GM12878 (cell line): ENCODE measurements around the gene CDK17. TPM values are rescaled to one million over a fixed set of nuclear protein-coding genes. Genes with fewer than 3 reads are reported as not detected.
A peak's percentile ranks its signal among the peaks of the same experiment; 100 is the strongest.

ENCODE experiments used
- ATAC-seq: fragments of 200-7000 bp; cut with Tn5 transposase; 3 replicates; pipeline ENCODE4 v1.9.1; 2020; ENCODE audit warnings: mild to moderate bottlenecking, moderate library complexity
- BruUV-seq: library from RNA; stranded (reverse); fragments of 400-500 nt; replicated peaks from 2 replicates; lab custom pipeline; 2021; lab: Mats Ljungman, UMichigan
- CTCF ChIA-PET: fragments of 300-600 bp; sonication (Branson Sonifier 250); formaldehyde crosslinking; extraction: SDS; loops from one replicate; lab custom pipeline; 2021; ENCODE audit warnings: inconsistent platforms; lab: Yijun Ruan, JAX
- POLR2A ChIA-PET: fragments of 350-600 bp; formaldehyde crosslinking; extraction: SDS; loops from one replicate; lab custom pipeline; 2021; ENCODE audit warnings: inconsistent platforms; lab: Charles Lee
- RAD21 ChIA-PET: fragments of 300-600 bp; sonication (Branson Sonifier 250); formaldehyde crosslinking; loops from one replicate; lab custom pipeline; 2023; ENCODE audit warnings: antibody characterized with exemption; ENCODE audit not compliant: unreplicated experiment; lab: Charles Lee
- SMC1A ChIA-PET: fragments of 300-600 bp; sonication (Branson Sonifier 250); formaldehyde crosslinking; loops from one replicate; lab custom pipeline; 2023; ENCODE audit not compliant: unreplicated experiment, uncharacterized antibody; lab: Charles Lee
- DNase-seq: peaks from one replicate; pipeline ENCODE4 v3.0.0-alpha.2; 2011; ENCODE audit warnings: low read depth, low spot score
- FAIRE-seq: peaks from 3 replicates; lab custom pipeline; 2011; peaks lifted over from hg19 to GRCh38; lab: Jason Lieb, UNC
- H2AFZ ChIP-seq: 2 replicates; pipeline ENCODE4 v1.6.0; 2011; ENCODE audit warnings: low read depth, low read length, control low read depth; ENCODE audit not compliant: control insufficient read depth
- H3K27ac ChIP-seq: 2 replicates; pipeline ENCODE4 v1.5.1; 2011; ENCODE audit warnings: control low read depth; ENCODE audit not compliant: control insufficient read depth, insufficient read depth
- H3K27me3 ChIP-seq, 2 experiments: replicated peaks in 1 of 2; 2 replicates each; pipeline versions ENCODE4 v1.6.0 to v1.6.1; 2011; ENCODE audit warnings: low read length in 1 of 2; ENCODE audit not compliant: control insufficient read depth in 2 of 2, insufficient read depth in 2 of 2
- H3K36me3 ChIP-seq, 2 experiments: 2 replicates each; pipeline ENCODE4 v1.5.1; 2011; ENCODE audit warnings: low read length in 1 of 2; ENCODE audit not compliant: control insufficient read depth in 2 of 2, insufficient read depth in 2 of 2
- H3K4me1 ChIP-seq: 2 replicates; pipeline ENCODE4 v1.6.1; 2011; ENCODE audit warnings: mild to moderate bottlenecking, low read length, moderate library complexity, mixed read lengths; ENCODE audit not compliant: control insufficient read depth, insufficient read depth
- H3K4me2 ChIP-seq: 2 replicates; pipeline ENCODE4 v1.6.0; 2011; ENCODE audit warnings: control low read depth; ENCODE audit not compliant: control insufficient read depth, insufficient read depth
- H3K4me3 ChIP-seq: fragments of 200-600 bp; sonication (generic); 2 replicates; pipeline ENCODE4 v1.5.1; 2016
- H3K79me2 ChIP-seq: 2 replicates; pipeline ENCODE4 v1.6.0; 2011; ENCODE audit warnings: low read length; ENCODE audit not compliant: control insufficient read depth, insufficient read depth
- H3K9ac ChIP-seq: 2 replicates; pipeline ENCODE4 v1.8.0; 2011; ENCODE audit warnings: low read length, control low read depth, mixed read lengths; ENCODE audit not compliant: control insufficient read depth, insufficient read depth
- H3K9me3 ChIP-seq: replicated peaks from 3 replicates; pipeline ENCODE4 v1.5.1; 2011; ENCODE audit warnings: mild to moderate bottlenecking, low read length; ENCODE audit not compliant: control insufficient read depth, insufficient read depth
- H4K20me1 ChIP-seq: 2 replicates; pipeline ENCODE4 v1.6.0; 2011; ENCODE audit not compliant: control insufficient read depth, insufficient read depth
- BACH1 ChIP-seq: fragments of 450-650 bp; IDR thresholded peaks from 2 replicates; pipeline ENCODE4 v1.6.1; 2017; ENCODE audit warnings: mild to moderate bottlenecking, borderline replicate concordance
- ESRRA ChIP-seq: IDR thresholded peaks from 2 replicates; pipeline ENCODE4 v1.6.1; 2012; ENCODE audit warnings: mild to moderate bottlenecking, low read length, improper control_type of control experiment
- FOS ChIP-seq: IDR thresholded peaks from 3 replicates; pipeline ENCODE4 v1.6.1; 2011; ENCODE audit warnings: borderline replicate concordance; ENCODE audit not compliant: insufficient read length; ENCODE audit errors: extremely low read depth
- JUND ChIP-seq: IDR thresholded peaks from 2 replicates; pipeline ENCODE4 v1.6.1; 2012; ENCODE audit warnings: low read depth, mild to moderate bottlenecking, low read length, improper control_type of control experiment, moderate library complexity
- MXI1 ChIP-seq: fragments of 150-350 bp; IDR thresholded peaks from 2 replicates; pipeline ENCODE4 v1.6.1; 2011; ENCODE audit warnings: low read depth, mild to moderate bottlenecking, inconsistent platforms, low read length, improper control_type of control experiment
- MYC ChIP-seq: IDR thresholded peaks from 2 replicates; pipeline ENCODE4 v1.6.1; 2011; ENCODE audit warnings: mild to moderate bottlenecking, low read length, moderate library complexity, inconsistent platforms; ENCODE audit not compliant: insufficient read depth, insufficient replicate concordance, insufficient read length, severe bottlenecking
- NFYA ChIP-seq: IDR thresholded peaks from 2 replicates; pipeline ENCODE4 v1.6.1; 2011; ENCODE audit warnings: low read depth, mild to moderate bottlenecking, low read length, improper control_type of control experiment, borderline replicate concordance
- POU2F2 ChIP-seq: IDR thresholded peaks from 3 replicates; pipeline ENCODE4 v1.6.1; 2011; ENCODE audit warnings: low read depth, mild to moderate bottlenecking, low read length, borderline replicate concordance
- SUPT20H ChIP-seq: IDR thresholded peaks from 2 replicates; pipeline ENCODE4 v1.6.1; 2011; ENCODE audit warnings: low read depth, mild to moderate bottlenecking, low read length, moderate library complexity, borderline replicate concordance; ENCODE audit not compliant: control insufficient read depth
- ZNF217 ChIP-seq: fragments of 450-650 bp; IDR thresholded peaks from 2 replicates; pipeline ENCODE4 v1.6.1; 2017; ENCODE audit warnings: antibody characterized with exemption, mild to moderate bottlenecking
- WGBS: methylation state at CpG from one replicate; pipeline ENCODE4 v1.1.6; 2016; ENCODE audit warnings: low lambda C conversion rate; ENCODE audit not compliant: insufficient replicate concordance, insufficient coverage; ENCODE audit errors: missing lambda C conversion rate; 5-methylcytosine and 5-hydroxymethylcytosine counted together
- in situ Hi-C: fragments of 300-500 bp; cut with MboI; formaldehyde crosslinking; loops from 9 replicates; pipeline ENCODE4 v1.14.3; 2018; ENCODE audit warnings: mixed read lengths
- intact Hi-C: fragments of 100-400 bp; cut with micrococcal nuclease; formaldehyde crosslinking; loops from one replicate; pipeline ENCODE4 v1.14.2; 2022; ENCODE audit not compliant: unreplicated experiment
- polyA plus RNA-seq, 11 experiments: library from polyadenylated mRNA; depleted of rRNA in 4 of 11; unstranded in 6 of 11; stranded (reverse) in 5 of 11; fragments of >200 nt; fragmentation: Nextera tagmentation in 4 of 11; fragmentation: Illumina TruSeq in 1 of 11; extraction: Ambion mirVana in 4 of 11; extraction: Trizol in 1 of 11; gene quantifications; 1 replicate in 1 of 11; 2 replicates in 10 of 11; pipeline versions ENCODE4 v1.2.1 to v1.2.3, GENCODE V29; 2011 to 2016; ENCODE audit warnings: inconsistent platforms in 2 of 11, missing spikeins in 2 of 11, low read depth in 1 of 11
- total RNA-seq, 4 experiments: library from RNA; depleted of rRNA in 3 of 4; stranded (reverse); fragments of >200 nt in 3 of 4; fragmentation: Illumina TruSeq in 1 of 4; extraction: Trizol in 1 of 4; gene quantifications; 2 replicates each; pipeline versions ENCODE4 v1.2.1 to v1.2.3, GENCODE V29; 2013 to 2021
- TF ChIP-seq, protein P1 (sequence below): IDR thresholded peaks from 2 replicates; pipeline ENCODE4 v1.6.1; 2012; ENCODE audit warnings: low read depth, low read length, improper control_type of control experiment
- TF ChIP-seq, protein P2 (sequence below): IDR thresholded peaks from 2 replicates; pipeline ENCODE4 v1.6.1; 2012; ENCODE audit warnings: low read depth, low read length, improper control_type of control experiment
- TF ChIP-seq, protein P3 (sequence below): fragments of 450-650 bp; formaldehyde crosslinking; IDR thresholded peaks from 2 replicates; pipeline ENCODE4 v1.4.0; 2022; ENCODE audit warnings: mild to moderate bottlenecking, moderate library complexity
- TF ChIP-seq, protein P4 (sequence below): fragments of 450-650 bp; IDR thresholded peaks from 2 replicates; pipeline ENCODE4 v1.6.1; 2017; ENCODE audit warnings: mild to moderate bottlenecking, moderate library complexity

CDK17 gene
- total and polyA plus RNA-seq, 10 of the 15 experiments (the other 5 are each of a cell fraction or from before 2014, with no cell fraction given), result 5.6 to 45.6 (median 18.3) TPM

DNA sequence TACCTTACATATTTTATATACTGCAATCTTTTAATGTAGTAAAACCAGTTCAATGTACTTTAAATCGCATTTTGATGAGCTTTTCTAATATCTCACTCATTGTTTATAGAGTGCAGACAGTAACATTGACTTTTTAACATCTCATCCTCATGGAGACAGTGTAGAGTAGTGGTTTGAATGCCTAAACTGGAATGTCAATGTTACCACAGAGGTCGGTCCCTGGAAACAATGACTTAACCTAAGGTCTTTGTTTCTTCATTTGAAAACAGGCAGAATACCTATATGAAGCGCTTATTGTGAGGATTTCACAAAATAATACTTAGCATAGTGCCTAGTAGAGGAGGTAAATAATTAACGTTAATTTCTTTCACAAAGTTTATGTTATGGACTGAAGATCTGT, 5.0 kb downstream of the CDK17 start:
- ChIA-PET SMC1A (interaction anchor here (1.0 kb wide), 1 partner anchor 69 kb away, joined by 4 read pairs; no protein-coding TSS in a partner anchor), RAD21 (interaction anchor here (1.1 to 1.3 kb wide), 2 partner anchors 48 to 106 kb away, joined by 3 to 4 read pairs; no protein-coding TSS in a partner anchor), POLR2A (interaction anchor here (0.7 kb wide), 1 partner anchor 24 kb away, joined by 3 read pairs; no protein-coding TSS in a partner anchor), CTCF (no interaction called here)
- 95% methylated on average over 4 of the region's 4 CpGs for WGBS
- BruUV-seq, result no TSS peak
- intact Hi-C loops (loop anchor here (5.0 to 10.0 kb wide), 3 partner anchors 33 to 178 kb away; no protein-coding TSS in a partner anchor), in situ Hi-C loops (no loop called here)
- no peaks in the 10 kb centered on the region; a peak in 1 of 4 replicates for H3K36me3 ChIP-seq
- H3K9me3 ChIP-seq, result no peaks in the 10 kb centered on the region
- H3K4me3 ChIP-seq, result 0 out of 2 replicates have a peak overlapping the region, but pooled peaks have one; percentile 34
- H3K4me2 ChIP-seq, result no peak overlapping the region
- no peak overlapping the region for H2AFZ ChIP-seq
- no peak overlapping the region for H3K9ac ChIP-seq
- ATAC-seq (no peak), FAIRE-seq (no peak), DNase-seq (no peak)
- peaks cover 92% of the 10 kb centered on the region for H3K79me2 ChIP-seq
- no peaks in the 10 kb centered on the region for H3K27me3 ChIP-seq
- H3K27ac ChIP-seq, result no peak overlapping the region
- H4K20me1 ChIP-seq, result no peaks in the 10 kb centered on the region
- H3K4me1 ChIP-seq, result no peaks in the 10 kb centered on the region
- TF ChIP-seq, protein P1, sequence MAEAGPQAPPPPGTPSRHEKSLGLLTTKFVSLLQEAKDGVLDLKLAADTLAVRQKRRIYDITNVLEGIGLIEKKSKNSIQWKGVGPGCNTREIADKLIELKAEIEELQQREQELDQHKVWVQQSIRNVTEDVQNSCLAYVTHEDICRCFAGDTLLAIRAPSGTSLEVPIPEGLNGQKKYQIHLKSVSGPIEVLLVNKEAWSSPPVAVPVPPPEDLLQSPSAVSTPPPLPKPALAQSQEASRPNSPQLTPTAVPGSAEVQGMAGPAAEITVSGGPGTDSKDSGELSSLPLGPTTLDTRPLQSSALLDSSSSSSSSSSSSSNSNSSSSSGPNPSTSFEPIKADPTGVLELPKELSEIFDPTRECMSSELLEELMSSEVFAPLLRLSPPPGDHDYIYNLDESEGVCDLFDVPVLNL, result no peak
- TF ChIP-seq, protein P2, sequence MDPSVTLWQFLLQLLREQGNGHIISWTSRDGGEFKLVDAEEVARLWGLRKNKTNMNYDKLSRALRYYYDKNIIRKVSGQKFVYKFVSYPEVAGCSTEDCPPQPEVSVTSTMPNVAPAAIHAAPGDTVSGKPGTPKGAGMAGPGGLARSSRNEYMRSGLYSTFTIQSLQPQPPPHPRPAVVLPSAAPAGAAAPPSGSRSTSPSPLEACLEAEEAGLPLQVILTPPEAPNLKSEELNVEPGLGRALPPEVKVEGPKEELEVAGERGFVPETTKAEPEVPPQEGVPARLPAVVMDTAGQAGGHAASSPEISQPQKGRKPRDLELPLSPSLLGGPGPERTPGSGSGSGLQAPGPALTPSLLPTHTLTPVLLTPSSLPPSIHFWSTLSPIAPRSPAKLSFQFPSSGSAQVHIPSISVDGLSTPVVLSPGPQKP, result no peak
- TF ChIP-seq POU2F2 (no peak), SUPT20H (no peak), JUND (no peak), MXI1 (no peak), MYC (no peak), ZNF217 (no peak), FOS (no peak), BACH1 (no peak), NFYA (no peak), ESRRA (no peak)
- TF ChIP-seq, protein P3, sequence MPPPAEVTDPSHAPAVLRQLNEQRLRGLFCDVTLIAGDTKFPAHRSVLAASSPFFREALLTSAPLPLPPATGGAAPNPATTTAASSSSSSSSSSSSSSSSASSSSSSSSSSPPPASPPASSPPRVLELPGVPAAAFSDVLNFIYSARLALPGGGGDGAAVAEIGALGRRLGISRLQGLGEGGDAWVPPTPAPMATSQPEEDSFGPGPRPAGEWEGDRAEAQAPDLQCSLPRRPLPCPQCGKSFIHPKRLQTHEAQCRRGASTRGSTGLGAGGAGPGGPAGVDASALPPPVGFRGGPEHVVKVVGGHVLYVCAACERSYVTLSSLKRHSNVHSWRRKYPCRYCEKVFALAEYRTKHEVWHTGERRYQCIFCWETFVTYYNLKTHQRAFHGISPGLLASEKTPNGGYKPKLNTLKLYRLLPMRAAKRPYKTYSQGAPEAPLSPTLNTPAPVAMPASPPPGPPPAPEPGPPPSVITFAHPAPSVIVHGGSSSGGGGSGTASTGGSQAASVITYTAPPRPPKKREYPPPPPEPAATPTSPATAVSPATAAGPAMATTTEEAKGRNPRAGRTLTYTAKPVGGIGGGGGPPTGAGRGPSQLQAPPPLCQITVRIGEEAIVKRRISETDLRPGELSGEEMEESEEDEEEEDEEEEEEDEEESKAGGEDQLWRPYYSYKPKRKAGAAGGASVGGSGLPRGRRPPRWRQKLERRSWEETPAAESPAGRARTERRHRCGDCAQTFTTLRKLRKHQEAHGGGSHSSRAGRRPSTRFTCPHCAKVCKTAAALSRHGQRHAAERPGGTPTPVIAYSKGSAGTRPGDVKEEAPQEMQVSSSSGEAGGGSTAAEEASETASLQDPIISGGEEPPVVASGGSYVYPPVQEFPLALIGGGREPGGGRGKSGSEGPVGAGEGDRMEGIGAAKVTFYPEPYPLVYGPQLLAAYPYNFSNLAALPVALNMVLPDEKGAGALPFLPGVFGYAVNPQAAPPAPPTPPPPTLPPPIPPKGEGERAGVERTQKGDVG, result no peak
- TF ChIP-seq, protein P4, sequence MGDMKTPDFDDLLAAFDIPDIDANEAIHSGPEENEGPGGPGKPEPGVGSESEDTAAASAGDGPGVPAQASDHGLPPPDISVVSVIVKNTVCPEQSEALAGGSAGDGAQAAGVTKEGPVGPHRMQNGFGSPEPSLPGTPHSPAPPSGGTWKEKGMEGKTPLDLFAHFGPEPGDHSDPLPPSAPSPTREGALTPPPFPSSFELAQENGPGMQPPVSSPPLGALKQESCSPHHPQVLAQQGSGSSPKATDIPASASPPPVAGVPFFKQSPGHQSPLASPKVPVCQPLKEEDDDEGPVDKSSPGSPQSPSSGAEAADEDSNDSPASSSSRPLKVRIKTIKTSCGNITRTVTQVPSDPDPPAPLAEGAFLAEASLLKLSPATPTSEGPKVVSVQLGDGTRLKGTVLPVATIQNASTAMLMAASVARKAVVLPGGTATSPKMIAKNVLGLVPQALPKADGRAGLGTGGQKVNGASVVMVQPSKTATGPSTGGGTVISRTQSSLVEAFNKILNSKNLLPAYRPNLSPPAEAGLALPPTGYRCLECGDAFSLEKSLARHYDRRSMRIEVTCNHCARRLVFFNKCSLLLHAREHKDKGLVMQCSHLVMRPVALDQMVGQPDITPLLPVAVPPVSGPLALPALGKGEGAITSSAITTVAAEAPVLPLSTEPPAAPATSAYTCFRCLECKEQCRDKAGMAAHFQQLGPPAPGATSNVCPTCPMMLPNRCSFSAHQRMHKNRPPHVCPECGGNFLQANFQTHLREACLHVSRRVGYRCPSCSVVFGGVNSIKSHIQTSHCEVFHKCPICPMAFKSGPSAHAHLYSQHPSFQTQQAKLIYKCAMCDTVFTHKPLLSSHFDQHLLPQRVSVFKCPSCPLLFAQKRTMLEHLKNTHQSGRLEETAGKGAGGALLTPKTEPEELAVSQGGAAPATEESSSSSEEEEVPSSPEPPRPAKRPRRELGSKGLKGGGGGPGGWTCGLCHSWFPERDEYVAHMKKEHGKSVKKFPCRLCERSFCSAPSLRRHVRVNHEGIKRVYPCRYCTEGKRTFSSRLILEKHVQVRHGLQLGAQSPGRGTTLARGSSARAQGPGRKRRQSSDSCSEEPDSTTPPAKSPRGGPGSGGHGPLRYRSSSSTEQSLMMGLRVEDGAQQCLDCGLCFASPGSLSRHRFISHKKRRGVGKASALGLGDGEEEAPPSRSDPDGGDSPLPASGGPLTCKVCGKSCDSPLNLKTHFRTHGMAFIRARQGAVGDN, result no peak
